PC-3 (cell line): Measurements from ENCODE around the gene TESK2.

Experiments
- EZH2 ChIP-seq: fragments of 300-600 bp; sonication (generic); IDR thresholded peaks from one replicate; pipeline ENCODE4 v1.6.1; 2017; ENCODE audit warnings: antibody characterized with exemption, mild to moderate bottlenecking, low read length; ENCODE audit not compliant: unreplicated experiment
- TF ChIP-seq, protein P1 (sequence below): fragments of 300-600 bp; sonication (generic); conservative IDR thresholded peaks from 2 replicates; pipeline ENCODE4 v1.5.1; 2017; ENCODE audit warnings: antibody characterized with exemption, low read depth, mild to moderate bottlenecking, low read length

DNA sequence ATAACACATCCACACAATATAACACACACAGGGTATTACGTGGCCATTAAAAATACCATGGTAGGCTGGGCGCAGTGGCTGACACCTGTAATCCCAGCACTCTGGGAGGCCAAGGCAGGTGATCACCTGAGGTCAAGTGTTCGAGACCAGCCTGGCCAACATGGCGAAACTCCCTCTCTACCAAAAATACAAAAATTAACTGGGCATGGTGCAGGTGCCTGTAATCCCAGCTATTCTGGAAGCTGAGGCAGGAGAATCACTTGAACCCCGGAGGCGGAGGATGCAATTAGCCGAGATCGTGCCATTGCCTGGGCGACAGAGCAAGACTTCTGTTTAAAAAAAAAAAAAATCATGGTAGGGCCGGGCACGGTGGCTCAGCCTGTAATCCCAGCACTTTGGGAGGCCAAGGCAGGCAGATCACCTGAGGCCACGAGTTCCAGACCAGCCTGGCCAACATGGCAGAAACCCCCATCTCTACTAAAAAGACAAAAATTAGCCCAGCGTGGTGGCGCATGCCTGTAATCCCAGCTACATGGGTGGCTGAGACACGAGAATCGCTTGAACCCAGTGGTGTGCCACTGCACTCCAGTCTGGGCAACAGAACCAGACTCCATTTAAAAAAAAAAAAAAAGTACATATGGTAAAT, 188.3 kb downstream of the TESK2 start:
- TF ChIP-seq, protein P1, sequence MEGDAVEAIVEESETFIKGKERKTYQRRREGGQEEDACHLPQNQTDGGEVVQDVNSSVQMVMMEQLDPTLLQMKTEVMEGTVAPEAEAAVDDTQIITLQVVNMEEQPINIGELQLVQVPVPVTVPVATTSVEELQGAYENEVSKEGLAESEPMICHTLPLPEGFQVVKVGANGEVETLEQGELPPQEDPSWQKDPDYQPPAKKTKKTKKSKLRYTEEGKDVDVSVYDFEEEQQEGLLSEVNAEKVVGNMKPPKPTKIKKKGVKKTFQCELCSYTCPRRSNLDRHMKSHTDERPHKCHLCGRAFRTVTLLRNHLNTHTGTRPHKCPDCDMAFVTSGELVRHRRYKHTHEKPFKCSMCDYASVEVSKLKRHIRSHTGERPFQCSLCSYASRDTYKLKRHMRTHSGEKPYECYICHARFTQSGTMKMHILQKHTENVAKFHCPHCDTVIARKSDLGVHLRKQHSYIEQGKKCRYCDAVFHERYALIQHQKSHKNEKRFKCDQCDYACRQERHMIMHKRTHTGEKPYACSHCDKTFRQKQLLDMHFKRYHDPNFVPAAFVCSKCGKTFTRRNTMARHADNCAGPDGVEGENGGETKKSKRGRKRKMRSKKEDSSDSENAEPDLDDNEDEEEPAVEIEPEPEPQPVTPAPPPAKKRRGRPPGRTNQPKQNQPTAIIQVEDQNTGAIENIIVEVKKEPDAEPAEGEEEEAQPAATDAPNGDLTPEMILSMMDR = no peak
- TF ChIP-seq EZH2 = no peak
